ENCODE measurements around the gene PKNOX2. TPM values are rescaled to one million over a fixed set of nuclear protein-coding genes. Genes with fewer than 3 reads are reported as not detected.

Gene PKNOX2
- total and polyA plus RNA-seq, 9 of the 15 experiments (the other 6 are each of a cell fraction or from before 2014, with no cell fraction given): not detected

- no peak for TF ChIP-seq VEZF1 (CRISPR knock-in tag; IDR thresholded peaks at IDR 0.05)
- no peak for TF ChIP-seq HES1 (IDR thresholded peaks at IDR 0.05; ENCODE audit: low read depth)
- TF ChIP-seq HDAC1 (IDR thresholded peaks at IDR 0.05): no peak
- TF ChIP-seq SMARCA4 (IDR thresholded peaks at IDR 0.05): no peak
- TF ChIP-seq ID3 (CRISPR knock-in tag; IDR thresholded peaks at IDR 0.05): no peak
- no peak for TF ChIP-seq ID3 (tag; IDR thresholded peaks at IDR 0.05)
- TF ChIP-seq NCOA1 (IDR thresholded peaks at IDR 0.05; ENCODE audit: low read depth): no peak
- no peak for TF ChIP-seq ZBTB9 (CRISPR knock-in tag; IDR thresholded peaks at IDR 0.05)
- no peak for TF ChIP-seq YBX1 (IDR thresholded peaks at IDR 0.05)
- TF ChIP-seq ZNF316 (IDR thresholded peaks at IDR 0.05): no peak
Measured at GRCh38 chr11:125251214-125251545, 86.6 kb downstream of the PKNOX2 start (continued).
